ENCODE data around the gene RTF1. TPM values are rescaled to one million over a fixed set of nuclear protein-coding genes. Genes with fewer than 3 reads are reported as not detected.
A peak's percentile ranks its signal among the peaks of the same experiment; 100 is the strongest.
"Not testable (repeated sequence)": the region's sequence is repeated elsewhere in the genome, so short reads cannot be mapped to it uniquely, and the experiment has no call there.

RTF1 gene
- total RNA-seq, 1 experiment from 2014 or later = 31.6 TPM

DNA sequence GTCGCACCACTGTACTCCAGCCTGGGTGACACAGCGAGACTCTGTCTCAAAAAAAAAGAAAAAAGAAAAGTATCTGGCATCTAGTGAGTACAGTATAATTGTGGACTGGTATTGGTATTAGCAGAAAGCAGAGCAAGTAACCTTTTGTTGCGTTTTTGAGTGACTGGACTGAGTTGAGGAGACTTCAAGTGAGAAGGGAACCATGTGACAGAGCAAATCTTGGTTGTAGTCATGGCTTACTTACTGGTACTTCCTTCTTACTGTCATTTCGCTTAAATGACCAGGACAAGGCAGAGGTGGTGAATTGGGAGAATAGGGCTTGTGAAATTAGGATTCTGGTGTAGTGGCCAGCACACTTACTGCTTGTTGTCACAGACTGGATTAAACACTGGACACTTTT is 20.6 kb downstream of the RTF1 start:
- peak; percentile 29 for DNase-seq (ENCODE audit: low spot score)

DNA sequence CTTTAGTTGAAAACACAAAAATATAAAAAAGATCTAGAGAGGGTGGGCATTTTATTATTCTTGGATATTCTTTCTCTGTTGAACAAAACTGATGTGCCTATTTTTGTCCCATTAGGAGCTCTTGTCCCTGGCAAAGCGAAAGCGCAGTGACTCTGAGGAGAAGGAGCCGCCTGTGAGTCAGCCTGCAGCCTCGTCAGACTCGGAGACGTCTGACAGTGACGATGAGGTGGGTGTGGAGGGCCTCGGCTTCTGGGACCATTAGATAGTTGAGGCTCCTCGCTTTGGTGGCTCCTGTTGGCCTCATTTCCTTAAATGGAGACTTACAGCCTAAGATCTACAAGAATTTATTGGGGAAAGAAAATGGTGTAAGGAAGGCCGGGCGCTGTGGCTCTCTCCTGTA is 21.3 kb downstream of the RTF1 start:
- peak; percentile 76 for DNase-seq (ENCODE audit: low spot score)

DNA sequence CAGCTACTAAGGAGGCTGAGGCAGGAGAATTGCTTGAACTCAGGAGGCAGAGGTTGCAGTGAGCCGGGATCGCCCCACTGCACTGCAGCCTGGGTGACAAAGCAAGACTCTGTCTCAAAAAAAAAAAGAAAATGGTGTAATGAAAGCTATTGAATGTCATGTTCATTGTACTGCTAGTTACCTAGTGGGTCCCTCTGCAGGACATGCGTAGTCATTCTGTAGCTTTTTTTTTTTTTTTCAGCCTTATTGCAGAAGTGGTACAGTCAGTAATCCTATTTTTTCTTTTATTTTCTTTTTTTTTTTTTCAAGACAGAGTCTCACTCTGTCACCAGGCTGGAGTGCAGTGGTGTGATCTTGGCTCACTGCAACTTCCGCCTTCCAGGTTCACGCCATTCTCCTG is 21.9 kb downstream of the RTF1 start:
- not testable (repeated sequence) for DNase-seq (ENCODE audit: low spot score)

DNA sequence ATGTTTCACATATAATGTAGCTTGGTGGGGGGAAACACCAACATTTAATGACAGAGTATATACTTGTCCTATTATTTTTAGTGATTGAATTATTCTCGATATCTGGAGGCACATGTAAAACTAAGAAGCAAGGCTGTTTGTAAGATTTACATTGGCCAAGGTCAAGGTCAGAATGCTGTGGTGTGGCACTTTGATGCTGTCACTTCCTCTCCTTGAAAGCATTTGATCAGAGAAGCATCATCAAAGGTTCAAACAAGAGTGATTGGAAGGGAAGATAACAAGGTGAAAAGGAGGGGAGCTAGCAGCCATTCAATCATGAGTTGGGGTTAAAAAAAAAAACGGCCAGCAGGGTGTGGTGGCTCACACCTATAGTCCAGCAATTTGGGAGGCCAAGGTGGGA is 26.4 kb downstream of the RTF1 start:
- DNase-seq (ENCODE audit: low spot score) = no peak

DNA sequence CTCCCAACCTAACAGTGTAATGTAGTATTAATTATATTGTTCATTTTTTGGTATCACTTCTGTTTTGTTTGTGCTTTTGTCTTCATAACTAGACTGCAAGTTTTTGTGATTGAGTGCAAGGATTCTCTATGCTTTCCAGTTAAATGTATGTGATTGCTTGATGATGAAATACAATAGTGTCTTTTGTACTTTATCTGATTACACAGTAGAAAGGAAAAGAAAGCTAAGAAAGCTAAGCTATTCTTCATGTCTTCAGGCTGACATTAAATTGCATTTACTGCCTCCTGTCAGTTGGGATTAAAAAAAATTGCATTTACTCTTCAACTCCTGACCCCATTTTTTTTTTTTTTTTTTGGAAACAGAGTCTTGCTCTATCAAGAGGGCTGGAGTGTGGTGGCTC is 28.5 kb downstream of the RTF1 start:
- DNase-seq (ENCODE audit: low spot score) = no peak

DNA sequence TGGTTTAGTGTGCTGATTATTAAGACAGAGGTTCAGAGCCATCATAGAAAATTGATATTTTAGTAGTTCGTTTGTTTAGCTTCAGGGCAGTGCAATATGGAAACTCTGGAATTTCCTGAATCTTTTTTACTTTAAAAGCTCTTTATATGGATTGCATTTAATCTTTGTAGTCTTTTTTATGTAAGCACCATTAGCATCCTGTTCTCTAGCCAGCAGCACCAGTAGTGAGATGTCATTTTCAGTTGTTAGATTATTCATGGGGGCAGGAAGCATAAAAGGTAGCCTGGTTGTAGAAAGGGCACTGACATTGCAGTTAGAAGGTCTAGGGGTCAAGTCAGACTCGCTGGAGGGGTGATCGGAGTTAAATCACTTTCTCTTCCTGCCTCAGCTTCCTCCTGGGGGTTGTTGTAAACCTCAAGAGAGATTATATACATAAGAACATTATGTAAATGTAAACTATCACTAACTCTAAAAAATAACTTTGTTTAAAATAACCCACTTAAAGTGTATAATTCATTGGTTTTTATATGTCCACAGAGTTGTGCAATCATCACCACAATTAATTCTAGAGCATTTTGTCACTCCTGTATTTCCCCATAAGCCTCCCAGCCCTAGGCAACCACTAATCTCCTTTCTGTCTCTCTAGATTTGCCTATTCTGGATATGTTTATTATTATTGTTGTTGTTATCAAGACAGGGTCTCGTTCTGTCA is 45.3 kb downstream of the RTF1 start:
- DNase-seq (ENCODE audit: low spot score) = no peak

DNA sequence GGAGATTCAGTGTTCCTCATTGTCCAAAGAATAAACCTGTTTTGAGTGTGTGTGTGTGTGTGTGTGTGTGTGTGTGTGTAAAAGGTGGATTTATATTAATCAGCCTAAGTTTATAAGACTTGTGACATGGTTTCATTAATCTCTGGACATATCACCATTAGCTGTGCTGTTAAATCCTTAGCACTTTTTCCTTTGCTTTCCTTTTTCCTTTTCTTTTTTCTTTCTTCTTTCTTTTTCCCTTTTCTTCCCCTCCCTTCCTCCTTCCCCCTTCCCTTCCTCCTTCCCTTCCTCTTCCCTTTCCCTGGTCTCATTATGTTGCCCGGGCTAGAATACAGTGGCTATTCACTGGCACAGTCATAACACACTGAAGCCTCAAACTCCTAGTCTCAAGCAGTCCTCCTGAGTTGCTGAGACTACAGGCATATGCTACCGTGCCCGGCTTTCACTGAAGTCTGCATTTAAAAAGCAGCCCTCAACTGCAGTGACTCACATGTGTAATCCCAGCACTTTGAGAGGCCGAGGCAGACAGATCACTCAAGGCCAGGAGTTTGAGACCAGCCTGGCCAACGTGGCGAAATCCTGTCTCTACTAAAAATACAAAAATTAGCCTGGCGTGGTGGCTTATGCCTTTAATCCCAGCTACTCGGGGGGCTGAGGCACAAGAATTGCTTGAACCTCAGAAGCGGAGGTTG is 48.1 kb downstream of the RTF1 start:
- no peak for DNase-seq (ENCODE audit: low spot score)

DNA sequence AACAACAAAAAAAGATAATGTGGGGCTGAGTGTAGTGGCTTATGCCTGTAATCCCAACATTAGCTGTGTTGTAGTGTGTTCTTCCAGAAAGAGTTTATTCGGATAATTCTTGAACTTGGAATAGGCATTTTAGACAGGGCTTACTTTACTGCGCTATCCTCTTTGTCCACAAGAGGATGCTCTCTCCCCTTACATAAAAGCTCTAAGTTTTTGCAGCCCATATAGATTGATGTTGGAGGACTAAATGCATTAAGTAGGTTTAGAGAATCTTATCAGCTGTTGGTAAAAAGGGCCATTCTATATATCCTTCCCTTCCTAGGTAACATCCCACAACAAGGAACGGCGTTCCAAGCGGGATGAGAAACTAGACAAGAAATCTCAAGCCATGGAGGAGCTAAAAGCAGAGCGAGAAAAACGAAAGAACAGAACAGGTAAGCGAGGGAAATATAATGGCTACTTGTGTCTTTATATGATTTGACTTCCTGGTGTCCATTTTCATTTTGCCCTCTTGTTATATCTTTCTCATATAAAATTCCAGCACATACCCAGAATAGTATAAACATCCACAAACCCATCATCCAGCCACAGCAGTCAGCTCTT is 49.0 kb downstream of the RTF1 start:
- DNase-seq (ENCODE audit: low spot score) = peak; percentile 43

DNA sequence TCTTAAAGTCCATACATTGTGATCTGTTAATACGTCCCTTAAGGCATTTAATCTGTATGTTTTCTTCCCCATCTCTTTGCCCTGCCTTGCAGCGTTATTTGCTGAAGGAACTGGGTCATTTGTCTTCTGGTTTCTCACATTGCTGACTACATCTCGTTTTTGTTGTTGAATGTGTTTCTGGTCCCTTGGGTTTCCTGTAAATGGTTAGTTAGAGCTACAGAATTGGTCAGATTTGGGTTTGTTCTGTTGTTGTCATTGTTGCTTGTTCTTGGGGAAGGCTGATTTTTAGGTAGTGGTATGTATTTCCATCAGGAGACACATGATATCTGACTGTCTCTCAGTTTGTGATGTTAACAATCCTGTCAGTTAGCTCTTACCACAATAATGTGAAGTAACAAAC is 49.8 kb downstream of the RTF1 start:
- no peak for DNase-seq (ENCODE audit: low spot score)

DNA sequence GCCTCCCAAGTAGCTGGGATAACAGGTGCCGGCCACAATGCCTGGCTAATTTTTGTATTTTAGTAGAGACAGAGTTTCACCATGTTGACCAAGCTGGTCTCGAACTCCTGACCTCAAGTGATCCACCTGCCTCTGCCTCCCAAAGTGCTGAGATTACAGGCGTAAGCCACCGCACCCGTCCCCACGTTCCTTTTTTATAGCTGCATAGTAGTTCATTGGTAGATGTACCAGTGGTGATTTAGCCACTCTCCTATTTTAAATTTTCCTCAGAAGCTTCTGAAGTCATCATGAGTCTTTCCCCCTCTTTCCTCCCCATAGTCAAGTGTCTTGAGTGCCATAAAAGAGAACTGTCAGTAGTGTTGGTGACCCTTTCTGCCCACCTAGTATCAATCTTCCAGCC is 52.7 kb downstream of the RTF1 start:
- not testable (repeated sequence) for DNase-seq (ENCODE audit: low spot score)

DNA sequence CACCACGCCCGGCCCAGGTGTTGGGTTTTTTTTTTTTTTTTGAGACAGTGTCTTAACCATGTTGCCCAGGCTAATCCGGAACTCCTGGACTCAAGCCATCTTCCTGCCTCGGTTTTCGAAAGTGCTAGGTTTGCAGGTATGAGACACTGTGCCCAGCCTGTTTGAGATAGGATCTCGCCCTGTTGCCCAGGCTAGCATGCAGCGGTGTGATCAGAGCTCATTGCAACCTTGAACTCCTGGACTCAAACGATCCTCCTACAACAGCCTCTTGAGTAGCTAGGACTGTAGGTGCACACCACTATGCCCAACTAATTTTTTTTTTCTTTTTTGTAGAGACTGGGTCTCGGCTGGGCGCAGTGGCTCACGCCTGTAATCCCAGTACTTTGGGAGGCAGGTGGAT is 56.5 kb downstream of the RTF1 start:
- no peak for DNase-seq (ENCODE audit: low spot score)

DNA sequence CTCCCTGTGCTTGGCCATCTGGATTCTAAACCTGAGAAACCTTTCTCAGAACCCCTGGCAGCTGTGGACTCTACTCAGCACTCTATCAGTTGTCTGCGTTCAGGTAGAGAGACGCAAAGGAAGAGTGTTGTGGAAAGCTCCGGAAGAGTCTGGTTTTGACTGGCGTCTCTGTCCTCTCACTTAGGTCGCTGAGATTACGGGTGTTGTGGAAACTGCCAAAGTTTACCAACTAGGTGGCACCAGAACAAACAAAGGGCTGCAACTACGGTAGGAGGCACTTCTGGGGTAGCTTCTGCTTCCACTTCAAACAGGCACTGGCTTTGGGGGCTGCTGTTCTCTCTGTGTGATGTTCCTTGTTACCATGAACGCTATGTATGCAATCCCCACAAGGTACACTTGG is 57.5 kb downstream of the RTF1 start:
- no peak for DNase-seq (ENCODE audit: low spot score)

DNA sequence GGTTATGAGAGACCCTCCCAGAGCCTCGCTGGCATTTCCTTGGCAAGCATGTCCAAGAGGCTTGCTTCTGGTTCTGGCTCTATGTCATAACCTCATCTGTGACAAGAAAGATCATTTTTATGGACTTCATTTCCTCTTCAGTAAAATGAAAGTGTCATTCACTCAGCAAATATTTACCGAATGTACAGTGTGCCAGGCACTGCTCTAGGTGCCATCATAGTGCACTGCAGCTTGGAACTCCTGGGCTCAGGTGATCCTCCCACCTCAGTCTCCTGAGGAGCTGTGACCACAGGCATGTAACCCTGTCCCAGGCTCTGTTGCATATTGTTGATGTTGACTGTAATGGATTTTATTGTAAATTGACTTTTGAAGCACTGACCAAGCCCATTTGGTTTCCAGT is 58.0 kb downstream of the RTF1 start:
- no peak for DNase-seq (ENCODE audit: low spot score)

DNA sequence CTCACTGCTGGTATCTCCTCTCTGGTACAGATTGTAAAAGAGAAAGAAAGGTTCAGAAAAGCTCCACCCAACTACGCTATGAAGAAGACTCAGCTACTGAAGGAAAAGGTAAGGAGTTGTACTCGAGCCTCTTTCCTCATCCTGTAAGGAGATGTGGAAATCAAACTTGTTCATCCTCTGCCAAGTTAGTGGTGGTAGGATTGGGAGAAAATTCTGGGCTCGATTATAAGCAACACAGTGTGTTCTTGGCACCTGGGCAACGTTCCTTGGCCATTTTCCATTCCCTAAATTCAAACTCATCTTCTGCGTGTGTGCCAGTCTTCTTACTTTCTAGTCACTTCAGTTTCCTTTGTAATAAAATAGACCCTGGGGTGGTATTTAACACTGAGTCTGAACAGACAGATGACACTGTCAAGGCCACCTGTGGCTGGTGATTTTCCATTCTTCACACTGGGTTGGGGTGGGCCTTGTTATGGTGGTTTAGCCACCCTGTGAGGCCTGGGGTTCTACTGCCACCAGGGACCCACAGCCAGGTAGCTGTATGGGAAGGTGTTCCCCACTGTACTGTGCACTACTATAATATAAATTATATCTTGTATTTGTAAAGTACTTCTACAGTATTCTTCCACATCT is 59.6 kb downstream of the RTF1 start:
- DNase-seq (ENCODE audit: low spot score) = no peak

DNA sequence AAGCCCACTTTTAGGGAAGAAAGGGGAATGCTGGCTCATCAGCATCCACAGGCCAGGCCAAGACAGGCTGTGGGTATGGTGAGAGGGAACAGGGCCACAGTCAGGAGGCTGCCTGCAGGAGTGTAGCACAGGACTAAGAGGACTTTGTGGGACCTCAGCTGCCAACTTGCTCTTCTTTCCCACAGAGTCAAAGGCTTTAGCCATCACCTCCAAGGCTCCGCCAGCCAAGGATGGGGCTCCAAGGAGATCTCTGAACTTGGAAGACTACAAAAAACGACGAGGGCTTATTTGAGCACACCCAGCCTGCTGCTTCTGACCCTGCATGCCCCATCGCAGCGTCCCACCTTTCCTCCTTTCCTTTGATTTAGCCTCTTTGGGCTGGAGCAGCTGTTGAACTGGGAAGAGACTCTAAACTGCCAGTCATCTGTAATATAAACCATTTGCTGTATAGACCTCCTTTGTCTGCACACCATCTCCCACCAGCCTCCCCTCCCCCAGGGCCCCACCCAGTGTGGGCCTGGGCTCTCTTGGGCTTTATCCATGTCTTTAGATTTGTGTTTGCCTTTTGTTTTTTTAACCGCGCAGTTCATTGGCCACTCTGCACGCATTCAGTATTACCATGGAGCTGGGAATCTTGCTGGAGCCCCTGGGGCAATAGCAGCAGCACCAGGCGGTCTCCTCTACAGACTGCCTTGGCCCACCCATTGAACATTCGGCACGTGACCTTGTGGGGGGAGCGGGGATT is 63.7 kb downstream of the RTF1 start:
- no peak for DNase-seq (ENCODE audit: low spot score)

DNA sequence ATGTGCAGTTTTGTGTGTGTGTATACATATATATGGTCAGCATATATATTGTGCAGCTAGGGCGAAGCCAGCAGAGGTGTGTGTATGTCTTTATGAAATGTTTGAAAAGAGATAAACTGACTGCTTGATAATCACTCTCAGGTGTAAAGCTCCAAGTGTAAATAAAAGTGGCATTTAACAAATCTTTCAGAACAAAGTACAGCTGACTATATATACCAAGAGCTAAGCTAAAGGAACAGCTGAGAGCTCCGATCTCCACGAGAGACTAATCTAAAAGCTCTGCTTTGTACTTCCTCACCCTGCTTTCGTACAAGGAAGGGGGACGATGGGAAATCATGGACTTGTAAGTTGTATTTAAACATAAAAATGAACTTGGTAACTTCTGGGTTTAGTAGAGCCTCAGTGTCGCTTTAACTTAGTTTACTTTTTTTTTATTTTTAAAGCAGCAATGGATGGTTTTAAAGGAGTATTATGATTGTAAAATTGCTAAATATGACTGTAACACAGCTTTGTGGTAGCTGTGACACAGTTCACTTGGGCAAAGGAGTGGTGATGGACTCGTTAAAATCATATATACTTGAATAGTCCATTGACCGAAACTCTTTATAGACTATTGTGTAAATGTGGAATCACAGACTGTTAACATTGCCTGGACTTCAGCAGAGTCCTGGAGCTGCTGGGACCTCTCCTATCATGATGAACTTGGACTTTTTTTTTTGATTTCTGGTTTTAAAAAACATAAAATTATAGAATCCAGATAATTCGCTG is 65.4 kb downstream of the RTF1 start:
- DNase-seq (ENCODE audit: low spot score) = no peak

DNA sequence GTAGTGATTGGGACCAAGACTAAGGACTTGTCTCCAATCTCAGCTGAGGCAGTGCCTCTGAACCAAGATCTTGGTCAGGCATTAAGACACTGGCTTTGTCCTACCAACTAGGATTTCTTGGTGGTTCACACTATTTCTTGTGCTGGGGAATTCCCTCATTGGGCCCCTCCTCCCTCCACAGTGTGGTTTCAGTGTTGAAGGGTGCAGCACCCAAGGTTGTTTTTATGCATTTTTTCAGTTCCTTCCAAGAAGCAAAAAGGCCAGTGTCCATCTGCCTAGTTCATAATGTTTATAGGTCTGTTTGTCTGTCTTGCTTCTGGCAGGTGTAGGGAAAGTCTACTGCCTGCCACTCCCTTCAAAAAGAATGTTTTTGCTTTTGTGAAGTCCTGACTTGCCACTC is 66.2 kb downstream of the RTF1 start:
- no peak for DNase-seq (ENCODE audit: low spot score)

DNA sequence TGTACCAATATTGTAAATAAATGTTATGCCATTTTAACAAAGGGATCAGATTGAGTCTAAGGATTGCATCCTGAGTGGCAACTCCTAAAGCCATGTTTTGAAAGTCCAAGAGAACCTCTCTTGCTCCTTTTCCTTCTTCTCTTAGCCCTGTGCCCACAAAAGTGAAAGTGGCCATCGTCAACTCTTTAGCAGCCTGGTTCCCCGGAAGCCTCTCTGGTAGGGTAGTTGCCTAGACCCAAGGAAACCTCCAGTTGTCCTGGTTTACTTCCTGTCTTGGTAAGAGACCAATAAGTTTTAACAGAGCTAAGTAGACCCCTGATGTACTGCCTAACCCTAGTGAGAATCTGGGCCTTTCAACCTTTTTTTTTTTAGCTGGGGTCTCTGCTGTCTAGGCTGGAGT is 66.6 kb downstream of the RTF1 start:
- no peak for DNase-seq (ENCODE audit: low spot score)

DNA sequence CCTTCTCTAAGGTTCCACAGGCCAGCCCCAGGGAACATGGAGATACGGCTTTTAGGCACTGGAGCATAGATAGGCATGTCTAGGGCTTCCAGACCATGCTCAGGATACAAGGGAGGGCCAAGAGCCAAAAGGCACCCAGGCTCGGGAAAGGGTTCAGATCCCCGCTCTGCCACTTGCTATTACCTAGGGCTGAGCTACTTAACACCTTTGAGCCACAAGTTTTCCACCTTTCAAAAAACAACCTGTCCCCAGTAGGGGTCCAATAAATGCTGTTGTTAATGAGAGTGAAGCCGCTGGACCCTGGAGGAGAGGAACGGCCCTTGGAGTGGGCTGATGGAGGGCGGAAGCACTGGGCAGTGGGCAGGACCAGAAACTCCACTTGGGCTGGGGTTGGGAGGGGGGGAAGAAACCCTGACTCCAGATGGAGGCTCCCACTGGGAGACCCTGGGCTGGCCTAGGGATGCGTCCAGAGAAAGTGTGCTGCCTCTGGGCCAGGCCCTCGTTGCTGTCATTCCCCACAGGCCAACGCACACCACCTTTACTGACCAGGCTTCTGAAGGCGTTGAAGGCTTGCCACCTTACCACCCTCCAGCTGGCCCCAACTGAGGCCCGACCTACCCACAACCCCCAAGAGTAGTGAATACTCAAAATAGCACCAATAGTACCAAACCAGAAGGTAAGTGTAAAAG is 68.2 kb downstream of the RTF1 start:
- no peak for DNase-seq (ENCODE audit: low spot score)

DNA sequence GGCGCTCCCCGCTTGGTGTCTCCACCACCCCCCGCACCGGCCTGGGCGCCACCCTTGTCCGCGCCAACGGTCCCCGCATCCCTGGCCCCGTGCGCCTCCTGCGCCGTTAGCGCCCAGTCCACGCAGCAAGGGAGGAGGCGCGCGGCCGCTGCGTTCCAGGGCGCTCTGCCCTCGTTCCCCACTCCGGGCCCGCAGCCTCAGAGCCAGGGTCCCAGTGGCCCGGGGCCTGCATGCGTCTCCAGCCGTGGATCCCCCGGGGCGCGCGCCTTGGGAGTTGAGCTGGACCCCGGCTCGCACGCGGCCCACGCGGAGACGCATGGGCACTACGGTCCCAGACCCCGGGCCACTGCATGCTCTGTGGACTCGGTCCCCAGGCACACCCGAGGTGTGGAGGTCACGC is 69.4 kb downstream of the RTF1 start:
- no peak for DNase-seq (ENCODE audit: low spot score)

DNA sequence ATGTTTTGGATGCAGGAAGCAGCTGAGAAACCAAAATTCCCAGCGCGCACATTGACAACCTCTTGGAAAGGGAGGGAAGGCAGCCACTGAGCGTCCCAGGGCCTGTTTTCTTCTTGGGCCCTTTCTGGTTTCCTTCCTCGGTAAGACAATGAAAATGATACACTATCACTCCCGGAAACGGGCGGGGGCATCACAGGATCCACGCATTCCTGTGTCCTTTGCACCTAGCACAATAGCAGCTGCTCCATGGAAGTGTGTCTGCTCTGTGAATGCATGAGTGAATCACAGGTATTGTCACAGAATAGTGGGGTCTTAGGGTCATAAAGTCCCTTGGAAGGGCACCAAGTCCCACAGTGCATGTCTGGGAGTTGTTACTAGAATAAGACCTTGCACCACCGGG is 70.5 kb downstream of the RTF1 start:
- DNase-seq (ENCODE audit: low spot score) = no peak
